ENCODE results near the gene KRT79.

DNA sequence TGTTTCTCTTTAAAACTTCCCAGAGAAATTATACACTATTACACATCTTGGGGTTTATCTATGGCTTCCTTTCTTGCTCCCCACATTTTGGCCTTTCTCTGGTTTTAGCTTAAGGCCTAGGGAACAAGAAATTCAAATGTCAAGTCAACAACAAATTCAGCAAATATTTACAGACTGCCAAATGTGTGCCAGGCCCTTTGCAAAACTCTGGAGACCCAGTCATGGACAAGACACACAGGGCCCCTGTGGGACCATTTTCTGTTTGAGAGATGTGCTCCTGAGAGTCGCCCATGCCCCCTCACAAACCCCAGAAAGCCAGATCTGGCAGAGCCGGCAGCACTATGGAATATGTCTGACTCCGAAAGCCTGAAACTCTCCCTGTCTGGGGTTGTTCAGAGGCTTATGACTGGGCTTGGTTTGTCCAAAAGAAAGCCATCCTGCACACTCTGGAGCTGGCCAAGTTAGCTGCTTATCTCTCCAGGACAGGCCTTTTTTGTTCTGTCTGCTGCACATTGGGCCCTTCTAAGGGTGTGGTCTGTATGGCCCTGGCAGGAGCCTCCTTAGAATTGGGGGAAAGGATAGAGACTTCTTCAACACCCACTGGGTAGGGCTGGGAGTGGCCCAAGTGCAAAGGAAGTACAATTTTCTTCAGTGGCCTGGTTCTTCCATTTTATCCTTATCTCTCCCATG lies 37.1 kb downstream of the KRT79 start:
- no peak for TF ChIP-seq EP300 (IDR thresholded peaks at IDR 0.05)
- TF ChIP-seq, protein P1, sequence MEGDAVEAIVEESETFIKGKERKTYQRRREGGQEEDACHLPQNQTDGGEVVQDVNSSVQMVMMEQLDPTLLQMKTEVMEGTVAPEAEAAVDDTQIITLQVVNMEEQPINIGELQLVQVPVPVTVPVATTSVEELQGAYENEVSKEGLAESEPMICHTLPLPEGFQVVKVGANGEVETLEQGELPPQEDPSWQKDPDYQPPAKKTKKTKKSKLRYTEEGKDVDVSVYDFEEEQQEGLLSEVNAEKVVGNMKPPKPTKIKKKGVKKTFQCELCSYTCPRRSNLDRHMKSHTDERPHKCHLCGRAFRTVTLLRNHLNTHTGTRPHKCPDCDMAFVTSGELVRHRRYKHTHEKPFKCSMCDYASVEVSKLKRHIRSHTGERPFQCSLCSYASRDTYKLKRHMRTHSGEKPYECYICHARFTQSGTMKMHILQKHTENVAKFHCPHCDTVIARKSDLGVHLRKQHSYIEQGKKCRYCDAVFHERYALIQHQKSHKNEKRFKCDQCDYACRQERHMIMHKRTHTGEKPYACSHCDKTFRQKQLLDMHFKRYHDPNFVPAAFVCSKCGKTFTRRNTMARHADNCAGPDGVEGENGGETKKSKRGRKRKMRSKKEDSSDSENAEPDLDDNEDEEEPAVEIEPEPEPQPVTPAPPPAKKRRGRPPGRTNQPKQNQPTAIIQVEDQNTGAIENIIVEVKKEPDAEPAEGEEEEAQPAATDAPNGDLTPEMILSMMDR (IDR thresholded peaks at IDR 0.05), result no peak
- no peak for TF ChIP-seq POLR2A (IDR thresholded peaks at IDR 0.05)
- no peak for TF ChIP-seq POLR2AphosphoS5 (IDR thresholded peaks at IDR 0.05)

Measured in stomach (tissue), 4 donors.